H1 (cell line): Measurements from ENCODE around the gene RPS6KA5. TPM values are rescaled to one million over a fixed set of nuclear protein-coding genes. Genes with fewer than 3 reads are reported as not detected.

ENCODE experiments used
- E2F6 ChIP-seq: IDR thresholded peaks from 2 replicates; pipeline ENCODE4 v1.6.1; 2012; ENCODE audit warnings: inconsistent platforms
- HDAC2 ChIP-seq, 2 experiments: fragments of 300-600 bp in 1 of 2; sonication (generic) in 1 of 2; IDR thresholded peaks; 2 replicates each; pipeline ENCODE4 v1.6.1; 2011 to 2012; ENCODE audit warnings: low read depth in 2 of 2, low read length in 2 of 2, mild to moderate bottlenecking in 2 of 2, moderate library complexity in 2 of 2, borderline replicate concordance in 1 of 2, inconsistent platforms in 1 of 2
- KDM1A ChIP-seq: fragments of 200-600, 300-600 bp; sonication (generic); IDR thresholded peaks from 2 replicates; pipeline ENCODE4 v1.7.1; 2016; ENCODE audit warnings: mild to moderate bottlenecking, low read length, borderline replicate concordance
- POLR2A ChIP-seq, 2 experiments: IDR thresholded peaks; 1 replicate in 1 of 2; 2 replicates in 1 of 2; pipeline ENCODE4 v1.6.1; 2011; ENCODE audit warnings: low read depth in 2 of 2, low read length in 2 of 2, mild to moderate bottlenecking in 2 of 2; ENCODE audit errors: control extremely low read depth in 1 of 2
- SRF ChIP-seq: IDR thresholded peaks from 2 replicates; pipeline ENCODE4 v1.6.1; 2011; ENCODE audit warnings: mild to moderate bottlenecking, low read depth, low read length, moderate library complexity
- polyA plus RNA-seq, 7 experiments: library from polyadenylated mRNA; depleted of rRNA in 3 of 7; stranded (reverse) in 5 of 7; unstranded in 2 of 7; fragments of >200 nt in 5 of 7; fragments of 200-250 nt in 2 of 7; gene quantifications; 1 replicate in 5 of 7; 2 replicates in 1 of 7; 4 replicates in 1 of 7; pipeline versions ENCODE4 v1.2.1 to v1.2.3, GENCODE V29; 2011 to 2013; ENCODE audit warnings: missing spikeins in 2 of 7, mixed read lengths in 2 of 7
- total RNA-seq: library from RNA; stranded (reverse); fragmentation: NEBNext Ultra II Directional; extraction: Animal tissue kit (Norgen Biotek cat#: 25700); gene quantifications from 2 replicates; pipeline ENCODE4 v1.2.1, GENCODE V29; 2021

Gene RPS6KA5
- total and polyA plus RNA-seq, 2 of the 8 experiments (the other 6 are each of a cell fraction or from before 2014, with no cell fraction given), result 0.85 to 3.1 TPM

GRCh38 chr14:90867501-90867900, 192.9 kb downstream of the RPS6KA5 start (continued):
- no peak for TF ChIP-seq E2F6
- TF ChIP-seq POLR2A (IDR thresholded peaks at IDR 0.05; ENCODE audit: control extremely low read depth in 1 of 2, low read depth in 2 of 2, low read length in 2 of 2), result no peak
- no peak for TF ChIP-seq KDM1A
- no peak for TF ChIP-seq HDAC2 (IDR thresholded peaks at IDR 0.05; ENCODE audit: borderline replicate concordance in 1 of 2, low read depth in 2 of 2, low read length in 2 of 2)
- no peak for TF ChIP-seq SRF
- TF ChIP-seq, all 59 proteins: peak for 0
